GM12892 (cell line): ENCODE results near the gene UBASH3B.

Source experiments
- POLR2A ChIP-seq: IDR thresholded peaks from 2 replicates; pipeline ENCODE4 v1.6.1; 2011; ENCODE audit warnings: low read depth, low read length, control low read depth
- TAF1 ChIP-seq: IDR thresholded peaks from 2 replicates; pipeline ENCODE4 v1.6.1; 2011; ENCODE audit warnings: low read depth, mild to moderate bottlenecking, control low read depth, low read length, borderline replicate concordance

DNA sequence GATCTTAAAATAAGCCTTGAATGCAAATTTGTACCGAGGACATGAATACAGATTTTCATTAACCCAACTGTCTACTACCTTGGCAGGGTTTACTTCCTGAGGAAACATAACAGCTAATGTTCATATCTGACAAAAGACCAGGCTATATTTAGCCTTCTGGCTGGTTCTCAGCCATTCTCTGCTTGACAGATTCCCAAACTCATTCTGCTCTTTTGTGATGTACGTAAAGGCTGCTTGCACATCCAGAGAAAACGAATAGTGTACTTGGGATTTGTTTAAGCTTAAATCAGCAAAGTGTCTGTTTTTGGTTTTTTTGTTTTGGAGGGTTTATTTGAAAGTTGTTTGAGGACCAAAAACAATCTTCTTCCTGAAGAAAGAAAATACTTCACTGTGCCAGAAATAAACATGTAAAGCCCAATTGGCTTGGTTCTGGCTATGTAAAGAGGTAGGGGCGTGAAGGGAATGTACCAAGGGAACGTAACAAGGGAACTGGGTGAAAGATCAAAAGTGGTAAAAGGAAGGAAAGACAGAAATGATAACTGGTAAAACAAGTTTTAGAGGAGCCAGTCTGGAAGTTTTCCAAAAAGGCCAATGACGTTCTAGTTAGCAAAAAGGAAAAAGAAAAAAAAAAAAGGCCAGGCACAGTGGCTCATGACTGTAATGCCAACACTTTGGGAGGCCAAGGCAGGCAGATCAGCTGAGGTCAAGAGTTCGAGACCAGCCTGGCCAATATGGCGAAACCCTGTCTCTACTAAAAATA is 161.4 kb downstream of the UBASH3B start:
- TF ChIP-seq POLR2A (no peak), TAF1 (no peak)
